B cell (primary cell): ENCODE measurements around the gene ARHGAP15. TPM values are rescaled to one million over a fixed set of nuclear protein-coding genes. Genes with fewer than 3 reads are reported as not detected.

Source experiments
- ATAC-seq: fragments of 200-7000 bp; cut with Tn5 transposase; one replicate; pipeline ENCODE4 v1.10.0; 2021; ENCODE audit warnings: low read depth, mild to moderate bottlenecking, moderate number of reproducible peaks, moderate library complexity
- CTCF ChIA-PET: fragments of 350-600 bp; sonication (Branson Sonifier 250); formaldehyde crosslinking; loops from one replicate; lab custom pipeline; 2021; ENCODE audit warnings: antibody characterized with exemption, inconsistent platforms; lab: Charles Lee
- POLR2A ChIA-PET: fragments of 350-600 bp; sonication (Branson Sonifier 250); formaldehyde crosslinking; loops from one replicate; lab custom pipeline; 2021; ENCODE audit warnings: antibody characterized with exemption; lab: Charles Lee
- DNase-seq: peaks from one replicate; pipeline ENCODE4 v3.0.0; 2013
- H2AFZ ChIP-seq: 2 replicates; pipeline ENCODE4 v1.6.1; 2012; ENCODE audit warnings: mild to moderate bottlenecking, low read depth, low read length; ENCODE audit not compliant: insufficient read depth, poor library complexity, severe bottlenecking
- H3K27ac ChIP-seq, 2 donors: 1 replicate in 1 of 2; 2 replicates in 1 of 2; pipeline ENCODE4 v1.5.1; 2012 to 2013; ENCODE audit warnings: low read length in 2 of 2, mild to moderate bottlenecking in 2 of 2, moderate library complexity in 1 of 2
- H3K27me3 ChIP-seq, 4 experiments: fragments of 200-600 bp in 1 of 4; sonication (generic) in 1 of 4; replicated peaks in 1 of 4; 1 replicate in 2 of 4; 2 replicates in 2 of 4; pipeline versions ENCODE4 v1.6.1 to v1.7.0; 2013 to 2016; ENCODE audit warnings: low read length in 3 of 4, mild to moderate bottlenecking in 2 of 4, mixed read lengths in 1 of 4, moderate library complexity in 1 of 4; ENCODE audit not compliant: insufficient read depth in 4 of 4, control insufficient read depth in 3 of 4; ENCODE audit errors: control extremely low read depth in 1 of 4
- H3K36me3 ChIP-seq, 2 experiments: replicated peaks in 1 of 2; 1 replicate in 1 of 2; 2 replicates in 1 of 2; pipeline versions ENCODE4 v1.6.1 to v1.7.1; 2013; ENCODE audit warnings: low read length in 1 of 2; ENCODE audit not compliant: insufficient read depth in 2 of 2, control insufficient read depth in 1 of 2; ENCODE audit errors: control extremely low read depth in 1 of 2, extremely low read depth in 1 of 2
- H3K4me1 ChIP-seq, 2 donors: fragments of 200-600 bp in 1 of 2; sonication (generic) in 1 of 2; 1 replicate in 1 of 2; 2 replicates in 1 of 2; pipeline versions ENCODE4 v1.5.1 to v1.6.1; 2013 to 2017; ENCODE audit warnings: low read length in 2 of 2; ENCODE audit not compliant: control insufficient read depth in 2 of 2, insufficient read depth in 2 of 2
- H3K4me2 ChIP-seq: replicated peaks from 2 replicates; pipeline ENCODE3; 2012; ENCODE audit warnings: mild to moderate bottlenecking, low read depth, low read length; ENCODE audit not compliant: poor library complexity, severe bottlenecking
- H3K4me3 ChIP-seq, 5 experiments: fragments of 200-600 bp in 1 of 5; sonication (generic) in 1 of 5; 1 replicate in 3 of 5; 2 replicates in 2 of 5; pipeline versions ENCODE4 v1.5.1 to v1.7.0; 2011 to 2016; ENCODE audit warnings: low read length in 4 of 5, mild to moderate bottlenecking in 4 of 5, low read depth in 2 of 5, control low read depth in 1 of 5, moderate library complexity in 1 of 5; ENCODE audit not compliant: insufficient read depth in 1 of 5; ENCODE audit errors: control extremely low read depth in 1 of 5, extremely low read depth in 1 of 5
- H3K79me2 ChIP-seq: fragments of 200-600 bp; sonication (generic); one replicate; pipeline ENCODE4 v1.6.0; 2016; ENCODE audit warnings: low read length; ENCODE audit not compliant: control insufficient read depth, insufficient read depth
- H3K9ac ChIP-seq: fragments of 200-600 bp; sonication (generic); 2 replicates; pipeline ENCODE4 v1.6.1; 2017; ENCODE audit warnings: mild to moderate bottlenecking, low read length, moderate library complexity
- H3K9me3 ChIP-seq, 3 donors: one replicate each; pipeline versions ENCODE4 v1.6.1 to v1.7.1; 2013; ENCODE audit warnings: low read length in 2 of 3; ENCODE audit not compliant: control insufficient read depth in 2 of 3, insufficient read depth in 1 of 3; ENCODE audit errors: control extremely low read depth in 1 of 3
- H4K20me1 ChIP-seq: 2 replicates; pipeline ENCODE4 v1.6.0; 2012; ENCODE audit warnings: mild to moderate bottlenecking, low read length; ENCODE audit not compliant: insufficient read depth, control insufficient read depth, poor library complexity, severe bottlenecking
- H3K27ac Mint-ChIP-seq: one replicate; pipeline ENCODE4 v1.8.0; 2021; ENCODE audit warnings: mixed read lengths
- H3K27me3 Mint-ChIP-seq: one replicate; pipeline ENCODE4 v1.8.0; 2021; ENCODE audit warnings: mixed read lengths
- H3K4me1 Mint-ChIP-seq: one replicate; pipeline ENCODE4 v1.8.0; 2021; ENCODE audit warnings: mixed read lengths
- H3K4me3 Mint-ChIP-seq: one replicate; pipeline ENCODE4 v1.8.0; 2021; ENCODE audit warnings: mixed read lengths
- H3K9me3 Mint-ChIP-seq: one replicate; pipeline ENCODE4 v1.8.0; 2022; ENCODE audit warnings: mixed read lengths; ENCODE audit not compliant: insufficient read depth
- CTCF ChIP-seq: fragments of 200-600 bp; IDR thresholded peaks from one replicate; pipeline ENCODE4 v1.8.0; 2022; ENCODE audit warnings: antibody characterized with exemption, mild to moderate bottlenecking
- EZH2 ChIP-seq: IDR thresholded peaks from 2 replicates; pipeline ENCODE4 v1.6.1; 2012; ENCODE audit warnings: borderline replicate concordance, low read depth, mild to moderate bottlenecking, moderate library complexity, low read length; ENCODE audit not compliant: insufficient read depth, poor library complexity, severe bottlenecking
- WGBS: methylation state at CpG from one replicate; pipeline ENCODE4 v1.1.5; 2013; ENCODE audit warnings: missing lambda C conversion rate; ENCODE audit not compliant: insufficient coverage; 5-methylcytosine and 5-hydroxymethylcytosine counted together
- intact Hi-C: fragments of 100-400 bp; cut with micrococcal nuclease; formaldehyde crosslinking; loops from one replicate; pipeline ENCODE4 v1.10.0; 2022
- polyA plus RNA-seq: library from polyadenylated mRNA; depleted of rRNA; stranded (reverse); fragments of >200 nt; gene quantifications from 2 replicates; pipeline ENCODE4 v1.2.3, GENCODE V29; 2012
- total RNA-seq, 2 donors: library from RNA; stranded (reverse); fragments of 120-200 nt in 1 of 2; gene quantifications; 1 replicate in 1 of 2; 2 replicates in 1 of 2; pipeline versions ENCODE4 v1.2.3 to v1.2.4, GENCODE V29; 2013 to 2022

ARHGAP15 gene
- total and polyA plus RNA-seq, 2 donors (not counting 1 experiment from before 2014, with no cell fraction given), result 58.6 to 187 TPM

GRCh38 chr2:143514413-143514812 is 385.2 kb downstream of the ARHGAP15 start:
- no peak overlapping the region for H3K27ac ChIP-seq
- intact Hi-C loops, result no loop called here
- no peaks in the 10 kb centered on the region for H3K4me1 Mint-ChIP-seq
- no peak overlapping the region for H2AFZ ChIP-seq
- ATAC-seq, result no peak
- H3K36me3 ChIP-seq, result peaks cover 30 to 60% of the 10 kb centered on the region in 2 experiments
- H3K4me1 ChIP-seq, result no peaks in the 10 kb centered on the region
- H3K27me3 Mint-ChIP-seq, result no peaks in the 10 kb centered on the region
- H3K79me2 ChIP-seq, result no peaks in the 10 kb centered on the region
- H3K27ac Mint-ChIP-seq, result no peak overlapping the region
- peaks cover 0 to 3% (median 3%) of the 10 kb centered on the region in 3 donors for H3K9me3 ChIP-seq
- WGBS, result no CpG with 5 or more reads among the region's 1 CpG
- no peak for TF ChIP-seq CTCF
- no peak for TF ChIP-seq EZH2
- no peak overlapping the region for H3K4me3 Mint-ChIP-seq
- ChIA-PET POLR2A (no interaction called here), CTCF (no interaction called here)
- H3K9me3 Mint-ChIP-seq, result no peaks in the 10 kb centered on the region
- H3K9ac ChIP-seq, result no peak overlapping the region
- no peak for DNase-seq
- H4K20me1 ChIP-seq, result peaks cover 5% of the 10 kb centered on the region
- no peak overlapping the region for H3K4me2 ChIP-seq
- no peak overlapping the region for H3K4me3 ChIP-seq
- H3K27me3 ChIP-seq, result no peaks in the 10 kb centered on the region

- H3K4me1 Mint-ChIP-seq, result no peaks in the 10 kb centered on the region
- no peak overlapping the region for H3K4me3 Mint-ChIP-seq
- POLR2A ChIA-PET, result no interaction called here
- Histone ChIP-seq H3K4me3 (no peak overlapping the region), H3K36me3 (peaks cover 34 to 69% of the 10 kb centered on the region in 2 experiments), H3K27ac (no peak overlapping the region), H3K4me1 (no peaks in the 10 kb centered on the region), H3K4me2 (no peak overlapping the region), H3K9ac (no peak overlapping the region), H4K20me1 (peaks cover 2% of the 10 kb centered on the region), H2AFZ (no peak overlapping the region), H3K9me3 (peaks cover 0 to 3% (median 3%) of the 10 kb centered on the region in 3 donors), H3K27me3 (no peaks in the 10 kb centered on the region), H3K79me2 (no peaks in the 10 kb centered on the region)
- no peaks in the 10 kb centered on the region for H3K27me3 Mint-ChIP-seq
- TF ChIP-seq CTCF (no peak), EZH2 (no peak)
- H3K27ac Mint-ChIP-seq, result no peak overlapping the region
- H3K9me3 Mint-ChIP-seq, result no peaks in the 10 kb centered on the region
- no peak for ATAC-seq
- no peak for DNase-seq
- intact Hi-C loops, result no loop called here
- CTCF ChIA-PET, result no interaction called here
These were observed 386.1 kb downstream of the ARHGAP15 start for GRCh38 chr2:143515318-143515717.
